ENCODE results near the gene ARHGAP5.

The ARHGAP5 gene, protein sequence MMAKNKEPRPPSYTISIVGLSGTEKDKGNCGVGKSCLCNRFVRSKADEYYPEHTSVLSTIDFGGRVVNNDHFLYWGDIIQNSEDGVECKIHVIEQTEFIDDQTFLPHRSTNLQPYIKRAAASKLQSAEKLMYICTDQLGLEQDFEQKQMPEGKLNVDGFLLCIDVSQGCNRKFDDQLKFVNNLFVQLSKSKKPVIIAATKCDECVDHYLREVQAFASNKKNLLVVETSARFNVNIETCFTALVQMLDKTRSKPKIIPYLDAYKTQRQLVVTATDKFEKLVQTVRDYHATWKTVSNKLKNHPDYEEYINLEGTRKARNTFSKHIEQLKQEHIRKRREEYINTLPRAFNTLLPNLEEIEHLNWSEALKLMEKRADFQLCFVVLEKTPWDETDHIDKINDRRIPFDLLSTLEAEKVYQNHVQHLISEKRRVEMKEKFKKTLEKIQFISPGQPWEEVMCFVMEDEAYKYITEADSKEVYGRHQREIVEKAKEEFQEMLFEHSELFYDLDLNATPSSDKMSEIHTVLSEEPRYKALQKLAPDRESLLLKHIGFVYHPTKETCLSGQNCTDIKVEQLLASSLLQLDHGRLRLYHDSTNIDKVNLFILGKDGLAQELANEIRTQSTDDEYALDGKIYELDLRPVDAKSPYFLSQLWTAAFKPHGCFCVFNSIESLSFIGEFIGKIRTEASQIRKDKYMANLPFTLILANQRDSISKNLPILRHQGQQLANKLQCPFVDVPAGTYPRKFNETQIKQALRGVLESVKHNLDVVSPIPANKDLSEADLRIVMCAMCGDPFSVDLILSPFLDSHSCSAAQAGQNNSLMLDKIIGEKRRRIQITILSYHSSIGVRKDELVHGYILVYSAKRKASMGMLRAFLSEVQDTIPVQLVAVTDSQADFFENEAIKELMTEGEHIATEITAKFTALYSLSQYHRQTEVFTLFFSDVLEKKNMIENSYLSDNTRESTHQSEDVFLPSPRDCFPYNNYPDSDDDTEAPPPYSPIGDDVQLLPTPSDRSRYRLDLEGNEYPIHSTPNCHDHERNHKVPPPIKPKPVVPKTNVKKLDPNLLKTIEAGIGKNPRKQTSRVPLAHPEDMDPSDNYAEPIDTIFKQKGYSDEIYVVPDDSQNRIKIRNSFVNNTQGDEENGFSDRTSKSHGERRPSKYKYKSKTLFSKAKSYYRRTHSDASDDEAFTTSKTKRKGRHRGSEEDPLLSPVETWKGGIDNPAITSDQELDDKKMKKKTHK (N-terminal part only)

DNA sequence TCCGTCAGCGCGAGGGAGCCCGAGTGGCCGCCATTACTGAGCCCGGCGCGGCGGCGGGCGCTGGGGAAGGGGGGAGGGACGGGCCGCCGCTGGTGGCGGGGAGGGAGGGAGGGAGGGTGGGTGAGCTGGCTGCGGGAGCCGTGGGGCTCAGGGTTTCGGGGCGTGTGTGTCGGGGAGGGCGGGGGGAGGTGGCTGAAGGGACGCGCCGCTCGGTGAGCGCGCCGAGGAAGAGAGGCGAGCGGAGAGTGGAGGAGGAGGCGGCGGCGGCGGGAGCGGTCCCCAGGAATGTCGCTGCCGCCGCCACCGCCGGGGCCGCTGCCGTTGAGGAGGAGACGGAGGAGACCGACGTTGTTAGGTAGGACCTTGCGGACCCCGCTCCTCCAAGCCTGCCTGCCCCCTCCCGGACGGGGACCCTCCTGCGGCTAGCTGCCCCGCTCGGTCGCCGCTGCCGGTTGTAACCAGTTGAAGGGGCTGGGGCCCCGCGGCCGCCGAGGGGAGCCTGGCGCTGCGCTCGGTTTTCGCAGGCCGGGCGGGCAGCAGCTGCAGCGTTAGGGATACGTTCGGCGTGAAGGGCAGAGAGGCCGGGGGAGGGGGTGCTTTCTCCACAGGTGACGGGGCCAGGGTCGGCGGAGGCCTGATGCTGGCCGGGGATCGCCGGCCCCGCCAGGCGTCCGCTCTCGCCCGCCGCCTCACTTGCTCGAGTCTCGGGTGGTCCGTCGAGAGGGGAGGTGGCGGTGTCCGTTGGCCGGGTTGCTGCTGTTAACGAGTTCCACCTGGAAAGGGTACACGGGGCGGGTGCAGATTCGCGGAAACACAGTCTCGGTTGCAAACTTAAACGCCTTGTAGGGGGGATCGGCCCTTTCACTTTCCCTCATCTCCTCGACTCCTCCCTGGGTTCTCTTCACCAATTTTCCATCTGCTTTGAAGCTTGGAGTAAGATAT, at the start of gene ARHGAP5:
TSS of gene ARHGAP5 (plus strand) at position 224 of the 942 bp plus-strand sequence. CDS start 13,366 bp downstream, outside the sequence.
- DNase-seq = no peak

DNA sequence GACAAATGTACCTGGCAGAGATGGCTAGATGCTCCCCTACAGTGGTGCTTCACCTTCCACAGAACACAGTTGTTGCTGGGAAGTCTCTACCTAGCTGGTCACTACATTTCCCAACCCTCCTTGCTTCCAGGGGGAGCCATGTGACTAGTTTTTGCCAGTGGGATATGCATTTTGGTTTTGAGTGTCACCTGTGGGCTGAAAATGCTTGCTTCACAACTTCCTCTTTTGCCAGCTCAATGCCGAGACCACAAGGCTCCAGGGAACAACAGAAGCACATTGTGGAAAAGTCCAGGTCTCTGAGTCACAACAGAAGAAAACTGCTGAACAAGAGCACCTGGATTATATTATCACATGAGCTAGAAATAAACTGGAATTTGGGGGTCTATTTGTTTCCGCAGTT, 48.5 kb upstream of the ARHGAP5 start:
- no peak for DNase-seq

DNA sequence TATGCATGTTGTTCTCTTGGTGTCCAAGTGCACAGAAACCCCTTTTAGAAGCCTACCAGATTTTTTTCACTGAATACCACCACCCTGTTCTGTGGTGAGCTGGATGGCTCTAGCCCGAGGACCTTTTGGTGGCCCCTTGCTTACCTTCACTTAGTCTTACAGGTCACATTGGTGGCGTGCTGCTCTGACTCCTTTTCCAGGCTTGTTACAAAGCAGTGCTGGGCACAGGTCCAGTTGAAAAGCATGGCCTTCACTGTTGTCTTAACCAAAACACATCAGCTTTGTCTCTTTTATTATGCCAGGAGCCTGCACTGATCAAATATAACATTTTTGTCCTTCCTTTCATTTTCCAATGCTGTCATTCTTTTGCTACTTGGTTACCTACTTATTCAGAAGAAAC, 43.6 kb upstream of the ARHGAP5 start:
- DNase-seq = no peak

DNA sequence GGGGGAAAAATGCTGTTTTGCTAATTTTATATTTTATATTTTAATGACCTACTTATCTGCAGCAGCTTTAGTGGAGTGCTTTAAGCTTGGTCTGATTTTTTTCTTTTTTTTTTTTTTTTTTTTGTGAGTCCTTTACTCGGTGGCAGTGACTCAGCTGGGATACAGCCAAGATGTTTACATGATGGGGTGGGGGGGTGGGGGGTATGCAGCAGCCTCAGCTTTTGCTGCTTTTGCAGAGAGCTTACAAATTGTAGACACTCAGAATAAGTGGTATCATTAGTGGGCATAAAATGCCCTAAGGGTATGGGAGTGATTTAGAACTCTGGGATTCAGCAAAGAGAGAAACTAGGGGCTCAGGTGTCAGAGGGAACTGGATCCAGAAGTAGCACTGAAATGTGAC, 38.2 kb upstream of the ARHGAP5 start:
- peak; percentile 76 for DNase-seq

DNA sequence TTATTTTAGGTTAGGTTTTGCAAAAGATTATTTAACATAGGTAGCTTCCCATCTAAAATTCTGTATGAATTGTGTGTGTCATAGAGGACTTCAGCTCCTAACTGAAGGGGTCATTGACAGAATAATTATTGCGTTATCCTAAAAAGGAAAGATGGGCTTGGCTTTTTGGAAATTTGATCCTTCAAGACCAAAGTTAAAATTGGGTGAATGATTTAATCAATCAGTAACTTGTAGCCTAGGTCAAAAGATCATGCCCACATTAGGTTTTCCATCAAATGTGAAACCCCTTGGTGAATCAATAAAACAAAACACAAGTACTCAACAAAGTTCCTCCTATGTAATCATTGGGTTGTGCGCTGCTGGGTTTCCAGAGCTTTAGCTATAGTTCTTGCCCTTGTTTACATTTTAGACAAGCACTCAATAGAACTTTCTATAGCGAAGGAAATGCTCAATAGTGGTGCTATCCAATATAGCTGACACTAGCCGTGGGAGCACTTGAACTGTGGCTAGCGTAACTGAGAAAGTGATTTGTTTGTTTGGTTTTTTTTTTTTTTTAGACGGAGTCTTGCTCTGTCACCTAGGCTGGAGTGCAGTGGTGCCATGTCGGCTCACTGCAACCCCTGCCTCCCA, 37.6 kb upstream of the ARHGAP5 start:
- DNase-seq = peak; percentile 43

DNA sequence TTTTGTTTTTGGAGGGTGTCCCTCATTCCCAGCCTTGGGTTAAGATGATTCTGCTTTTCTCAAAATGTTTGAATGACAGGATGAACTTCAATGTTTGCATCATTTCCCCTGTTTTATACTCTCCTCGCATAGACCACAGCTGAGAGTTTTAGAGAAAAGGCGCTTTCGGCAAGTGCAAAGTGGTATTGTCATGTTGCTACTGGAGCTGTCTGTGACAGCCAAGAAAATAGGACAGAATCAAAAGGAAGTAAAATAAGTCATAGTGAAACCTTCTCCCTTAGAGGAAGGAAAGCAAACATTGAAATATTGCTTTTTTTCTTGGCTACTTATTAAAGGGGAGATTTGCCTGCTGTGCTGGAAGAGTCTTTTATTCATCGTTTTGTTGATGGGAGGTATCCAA, 33.5 kb upstream of the ARHGAP5 start:
- DNase-seq = no peak

DNA sequence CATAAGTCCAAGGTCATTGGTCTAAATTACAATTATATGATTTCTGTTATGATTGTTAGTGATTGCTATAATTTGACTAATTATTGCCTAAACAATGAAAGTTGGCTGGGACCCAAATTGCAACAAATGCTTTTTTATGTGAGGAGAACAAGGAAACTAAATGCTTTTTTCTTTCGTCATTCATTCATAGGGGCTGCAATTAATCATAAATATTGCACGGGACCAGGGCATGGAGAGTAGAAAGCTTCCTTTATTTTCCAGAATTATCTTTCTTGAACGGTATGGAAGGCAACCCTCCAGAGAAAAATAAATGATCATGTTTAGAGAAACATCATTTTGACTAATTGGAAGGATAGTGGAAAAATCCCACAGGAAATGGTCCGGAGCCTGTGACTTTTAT, 32.6 kb upstream of the ARHGAP5 start:
- no peak for DNase-seq

DNA sequence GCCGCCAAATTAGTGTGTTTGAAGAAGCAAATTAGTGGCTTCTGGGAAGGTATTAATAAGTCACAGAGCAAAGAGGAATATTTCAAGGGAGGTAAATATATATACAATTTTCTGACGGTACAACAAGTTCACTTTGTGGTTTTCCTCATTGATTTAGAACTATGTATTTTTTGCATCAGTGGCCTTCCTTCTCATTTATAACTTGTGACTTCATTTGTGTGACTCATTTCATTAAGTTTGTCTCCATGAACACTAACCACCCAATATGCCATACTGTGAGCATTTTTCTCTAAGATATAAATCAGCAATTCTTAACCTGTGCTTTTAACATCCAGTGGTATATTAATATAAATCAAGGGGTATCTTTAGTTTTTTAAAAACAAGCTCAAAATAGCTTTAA, 29.3 kb upstream of the ARHGAP5 start:
- no peak for DNase-seq

DNA sequence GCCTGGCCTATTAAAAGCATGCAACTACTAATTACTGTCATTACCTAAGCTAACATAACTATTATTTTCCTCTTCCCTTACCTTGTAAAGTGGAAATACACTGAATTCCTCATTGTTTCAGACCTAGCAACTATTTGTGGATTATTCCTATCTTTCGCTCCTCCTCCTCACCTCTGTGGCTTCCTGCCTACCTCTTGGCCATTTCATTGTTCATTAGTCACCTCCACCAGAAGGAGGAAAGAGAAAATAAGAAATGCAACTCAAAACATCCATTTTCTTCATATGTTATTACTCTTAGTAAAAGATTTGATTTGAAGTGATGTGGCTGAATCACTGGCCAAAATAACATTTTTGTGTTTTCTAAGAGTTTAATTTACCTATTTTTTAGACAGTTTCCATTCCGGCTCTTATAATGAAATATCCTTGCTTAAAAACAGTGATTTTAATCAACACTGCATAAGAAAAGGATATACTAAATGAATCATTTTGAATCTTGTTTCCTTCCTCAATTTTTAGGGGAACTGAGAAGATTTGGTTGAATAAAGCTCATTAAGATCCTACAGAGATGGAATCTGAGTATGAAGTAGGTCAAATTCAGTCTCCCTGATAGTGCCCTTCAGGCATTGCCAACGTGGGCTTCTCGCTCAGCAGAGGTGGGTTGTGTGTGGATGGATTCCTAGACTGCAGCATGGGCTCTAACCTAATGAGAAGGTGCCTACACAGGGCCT, 27.6 kb upstream of the ARHGAP5 start:
- DNase-seq = no peak

DNA sequence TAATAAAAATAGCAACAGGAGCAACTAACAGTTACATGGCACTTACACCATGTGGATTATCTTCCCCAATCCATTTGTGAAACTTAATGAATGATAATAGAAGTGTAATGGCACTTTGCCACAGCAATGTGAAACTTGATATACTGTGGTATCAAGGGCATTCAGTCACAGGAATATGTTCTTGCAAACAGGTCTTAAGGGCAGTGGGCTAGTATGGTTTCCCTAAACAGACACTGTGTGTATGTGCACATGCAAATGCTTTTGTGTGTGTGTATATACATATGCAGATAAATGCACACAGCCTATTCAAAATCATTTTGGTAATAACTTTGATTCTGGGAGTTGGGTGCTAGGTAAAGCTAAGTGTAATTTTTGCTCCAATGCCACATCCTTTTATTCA, 26.2 kb upstream of the ARHGAP5 start:
- DNase-seq = no peak

DNA sequence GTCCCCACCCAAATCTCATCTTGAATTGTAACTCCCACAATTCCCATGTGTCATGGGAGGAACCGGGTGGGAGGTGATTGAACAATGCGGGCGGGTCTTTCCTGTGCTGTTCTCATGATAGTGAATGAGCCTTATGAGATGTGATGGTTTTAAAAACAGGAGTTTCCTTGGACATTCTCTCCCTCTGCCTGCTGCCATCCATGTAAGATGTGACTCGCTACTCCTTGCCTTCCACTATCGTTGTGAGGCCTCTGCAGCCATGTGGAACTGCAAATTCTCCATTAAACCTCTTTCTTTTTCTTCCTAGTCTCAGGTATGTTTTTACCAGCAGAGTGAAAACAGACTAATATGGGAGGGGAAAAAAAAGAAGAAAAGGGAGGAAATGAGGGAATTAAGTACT, 22.6 kb upstream of the ARHGAP5 start:
- DNase-seq = no peak

DNA sequence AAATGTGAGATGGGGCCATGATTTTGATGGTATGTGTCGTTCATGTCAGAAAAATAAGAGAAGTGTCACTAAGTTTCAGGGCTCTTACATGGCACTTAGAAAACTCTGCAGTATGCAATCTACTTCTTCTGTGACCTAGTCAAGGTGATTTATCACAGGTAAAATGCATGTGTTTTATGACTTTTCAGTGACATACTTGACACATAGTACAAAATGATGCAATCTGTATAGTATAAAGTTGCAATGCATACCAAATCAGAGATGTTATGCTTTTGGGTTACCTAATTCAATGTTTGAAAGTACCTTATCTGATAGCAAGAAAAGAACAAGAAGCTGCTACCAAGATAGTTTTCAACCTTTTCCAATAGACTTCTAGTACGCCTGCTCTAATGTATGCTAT, 21.9 kb upstream of the ARHGAP5 start:
- DNase-seq = no peak

DNA sequence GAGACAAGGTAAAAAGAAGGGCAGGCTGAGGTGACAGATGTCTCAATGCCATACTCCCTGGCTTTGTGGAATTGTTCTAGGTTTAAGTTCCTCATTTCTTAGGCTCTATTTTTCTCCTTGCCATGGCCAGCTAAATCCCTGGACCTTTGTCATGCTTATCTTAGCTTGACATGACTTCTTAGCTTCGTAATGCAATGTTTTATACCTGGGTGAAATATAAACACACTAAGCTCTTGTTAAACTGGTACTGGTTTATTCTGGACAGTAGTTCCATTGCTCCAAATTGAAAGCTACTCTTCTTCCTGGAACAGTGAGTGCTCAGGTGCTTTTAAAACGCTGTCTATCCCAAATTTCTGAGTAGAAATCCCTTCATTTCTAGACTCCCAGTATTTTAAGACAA, 17.4 kb upstream of the ARHGAP5 start:
- DNase-seq = no peak

DNA sequence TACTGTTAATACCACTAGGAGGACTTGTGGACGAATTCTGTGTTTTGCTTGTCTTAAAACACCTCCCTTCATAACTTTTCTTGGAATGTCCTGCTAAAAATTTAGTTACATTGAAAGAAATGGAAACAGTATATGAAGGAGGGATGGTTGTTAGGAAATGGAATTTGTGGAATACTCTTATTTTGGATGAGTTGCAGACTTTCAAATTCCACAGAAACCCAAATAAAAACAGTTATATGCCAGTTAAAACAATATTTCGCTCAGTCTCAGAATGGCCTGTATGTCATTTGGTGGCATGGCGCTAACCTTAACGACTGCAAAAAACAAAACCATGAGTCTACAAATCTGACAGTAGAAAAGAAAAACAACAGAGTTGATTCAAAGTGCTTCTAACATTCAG, 12.2 kb upstream of the ARHGAP5 start:
- DNase-seq = no peak

DNA sequence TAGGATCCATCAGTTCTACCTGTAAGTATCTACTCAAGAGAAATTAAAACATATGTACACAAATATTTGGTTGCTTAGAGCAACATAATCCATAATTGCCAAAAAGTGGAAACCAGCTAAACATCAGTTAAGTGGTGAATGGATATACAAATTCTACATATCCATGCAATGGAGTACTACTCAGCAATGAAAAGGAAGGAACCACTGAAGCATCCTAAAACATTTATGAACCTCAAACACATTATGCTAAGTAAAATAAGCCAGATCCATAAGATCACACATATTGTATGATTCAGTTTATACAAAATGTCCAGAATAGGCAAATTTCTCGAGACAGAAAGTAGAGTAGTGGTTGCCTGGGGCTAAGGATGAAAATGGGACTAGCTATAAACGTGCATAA, 8.4 kb upstream of the ARHGAP5 start:
- DNase-seq = no peak

DNA sequence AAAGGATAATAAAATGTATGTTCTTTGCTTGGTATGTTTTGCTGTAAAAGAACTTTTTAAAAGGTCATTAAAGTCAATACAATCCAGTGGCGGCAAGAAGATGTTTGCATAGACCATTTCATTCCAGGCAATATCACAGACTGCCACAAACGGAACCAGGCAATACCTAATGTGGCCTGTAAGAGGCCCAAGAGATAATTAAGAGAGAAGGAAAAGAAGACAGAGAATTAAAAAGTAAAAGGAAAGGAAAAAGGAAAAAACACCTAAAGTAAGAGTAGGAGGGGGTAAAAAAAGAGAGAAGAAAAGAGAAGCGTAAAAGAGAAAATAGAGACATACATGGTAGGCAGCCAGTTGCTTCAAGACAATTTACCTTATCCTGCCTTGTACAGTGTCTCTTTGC, 6.8 kb upstream of the ARHGAP5 start:
- no peak for DNase-seq

DNA sequence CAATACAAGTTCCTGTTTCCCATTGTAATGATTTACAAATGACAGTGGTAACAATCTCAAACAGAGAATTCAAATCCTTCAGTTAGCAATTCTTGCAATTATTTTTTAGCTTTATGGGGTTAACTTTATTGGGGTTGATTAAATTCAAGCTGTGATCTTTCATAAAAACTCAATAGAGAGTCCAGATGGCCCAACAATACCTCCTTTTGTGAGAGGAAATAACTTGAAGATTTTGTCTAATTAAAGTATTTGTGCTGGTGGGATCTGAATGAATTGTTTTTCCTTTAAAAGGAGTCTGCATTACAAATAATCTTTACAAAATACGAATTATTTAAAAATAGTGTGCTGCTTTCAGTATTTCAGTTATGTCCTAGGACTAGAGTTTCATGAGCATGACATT, 4.4 kb upstream of the ARHGAP5 start:
- no peak for DNase-seq

DNA sequence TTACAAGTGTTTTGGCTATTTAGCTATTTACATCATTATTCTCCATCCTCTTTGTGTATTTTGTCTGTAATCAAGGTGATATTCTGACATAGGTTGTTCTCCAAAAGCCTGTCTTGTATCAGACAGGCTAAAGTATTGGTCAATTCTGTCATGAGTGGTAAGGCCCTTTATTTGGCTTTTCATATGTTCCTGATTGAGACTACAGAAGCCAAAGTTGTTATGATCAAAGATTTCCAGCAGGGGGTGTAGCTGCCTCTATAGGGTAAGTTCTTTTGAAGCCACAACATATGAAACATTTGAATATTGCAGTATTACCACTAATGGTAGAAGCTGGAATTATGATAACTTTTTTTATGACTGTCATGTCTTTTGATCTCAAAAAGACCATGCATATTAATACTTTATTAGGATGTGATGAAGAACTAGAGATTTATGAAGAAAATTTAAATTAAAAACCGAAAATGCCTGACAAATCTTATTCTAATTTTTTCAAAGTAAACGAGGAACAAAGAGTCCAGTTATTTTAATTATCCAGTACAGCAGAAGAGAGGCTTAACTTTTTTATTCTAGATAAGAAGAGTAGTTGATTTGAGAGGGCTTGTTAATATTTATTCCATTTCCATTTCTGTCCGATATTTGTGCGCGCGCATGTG, 3.4 kb upstream of the ARHGAP5 start:
- peak; percentile 65 for DNase-seq

DNA sequence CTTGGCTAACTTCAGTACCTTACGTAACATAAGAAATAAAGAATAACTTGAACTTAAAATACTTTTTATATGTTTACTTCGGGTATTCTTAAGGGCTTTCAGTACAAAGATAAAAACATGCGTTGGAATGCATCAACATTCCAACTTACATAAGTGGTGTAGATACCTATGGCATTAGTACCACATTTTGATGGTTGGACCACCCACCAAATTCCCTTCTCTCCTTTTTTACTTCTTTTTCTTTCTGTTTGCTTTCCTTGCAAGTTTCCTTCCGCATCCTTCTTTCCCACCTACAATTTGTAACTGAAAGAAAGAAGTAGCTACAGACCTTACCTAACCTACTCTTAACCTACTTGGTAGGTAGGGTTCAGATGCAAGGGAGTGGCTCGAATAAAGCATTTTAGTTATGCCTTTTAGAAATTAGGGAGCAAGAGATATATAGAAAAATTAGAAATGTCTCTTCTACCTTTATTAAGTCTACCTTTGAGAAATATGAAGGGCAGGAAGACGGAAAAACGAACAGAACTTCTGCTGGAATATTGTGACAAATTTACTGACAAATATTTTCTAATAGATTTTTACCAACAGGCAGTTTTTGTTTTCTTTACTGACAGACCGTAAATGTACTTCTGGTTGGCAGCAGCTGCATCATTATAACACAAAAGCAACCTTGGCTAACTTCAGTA, 2.1 kb upstream of the ARHGAP5 start:
- no peak for DNase-seq
